ENCODE results near the gene ZNF20. TPM values are rescaled to one million over a fixed set of nuclear protein-coding genes. Genes with fewer than 3 reads are reported as not detected.

ZNF20 gene
- total and polyA plus RNA-seq, 2 donors (not counting 1 experiment from before 2014, with no cell fraction given), result 1.6 to 10.6 TPM

GRCh38 chr19:12155324-12155860, 15.2 kb upstream of the ZNF20 start:
- CTCF ChIA-PET, result interaction anchor here (1.6 kb wide), 1 partner anchor 191 kb away, joined by 5 read pairs; the partner anchor contains the start of gene ZNF763
- peaks cover 7 to 11% of the 10 kb centered on the region in 2 donors for H3K4me1 ChIP-seq (ENCODE audit: control insufficient read depth in 2 of 2, insufficient read depth in 2 of 2, low read length in 2 of 2)
- no peaks in the 10 kb centered on the region for H3K27me3 ChIP-seq (replicated peaks in 1 of 4; ENCODE audit: control extremely low read depth in 1 of 4, control insufficient read depth in 3 of 4, insufficient read depth in 4 of 4, low read length in 3 of 4)
- no peak for ATAC-seq (ENCODE audit: low read depth)
- no peaks in the 10 kb centered on the region for H4K20me1 ChIP-seq (ENCODE audit: control insufficient read depth, insufficient read depth, low read length, poor library complexity, severe bottlenecking)
- H3K36me3 ChIP-seq (replicated peaks in 1 of 2; ENCODE audit: control extremely low read depth in 1 of 2, control insufficient read depth in 1 of 2, extremely low read depth in 1 of 2, insufficient read depth in 2 of 2, low read length in 1 of 2), result no peaks in the 10 kb centered on the region
- Mint-ChIP-seq H3K27ac (peak overlapping the region; percentile 26), H3K4me3 (peak overlapping the region; percentile 95), H3K4me1 (peaks cover 13% of the 10 kb centered on the region), H3K9me3 (ENCODE audit: insufficient read depth) (no peaks in the 10 kb centered on the region), H3K27me3 (no peaks in the 10 kb centered on the region)
- peaks cover 0 to 4% (median 0%) of the 10 kb centered on the region in 3 donors for H3K9me3 ChIP-seq (ENCODE audit: control extremely low read depth in 1 of 3, control insufficient read depth in 2 of 3, insufficient read depth in 1 of 3, low read length in 2 of 3)
- peaks cover 24% of the 10 kb centered on the region for H3K79me2 ChIP-seq (ENCODE audit: control insufficient read depth, insufficient read depth, low read length)
- 26% methylated on average over 7 of the region's 11 CpGs for WGBS (ENCODE audit: insufficient coverage)
- POLR2A ChIA-PET, result interaction anchor here (0.6 kb wide), 1 partner anchor 177 kb away, joined by 5 read pairs; no protein-coding TSS in a partner anchor
- peak overlapping the region; percentile 94 for H3K4me2 ChIP-seq (replicated peaks; ENCODE audit: low read depth, low read length, poor library complexity, severe bottlenecking)
- intact Hi-C loops (cut with micrococcal nuclease), result no loop called here
- peak overlapping the region; percentile 86 for H3K9ac ChIP-seq (ENCODE audit: low read length)
- H3K27ac ChIP-seq (ENCODE audit: low read length in 2 of 2), result peak overlapping the region in 1 of 2 donors; percentile 72
- peak overlapping the region; percentile 95 for H2AFZ ChIP-seq (ENCODE audit: insufficient read depth, low read depth, low read length, poor library complexity, severe bottlenecking)
- H3K4me3 ChIP-seq (ENCODE audit: control extremely low read depth in 1 of 5, extremely low read depth in 1 of 5, insufficient read depth in 1 of 5, low read depth in 2 of 5, low read length in 4 of 5), result peak overlapping the region; percentile 30 to 95 (median 83)
- no peak for DNase-seq
- no peak for TF ChIP-seq EZH2 (IDR thresholded peaks at IDR 0.05; ENCODE audit: borderline replicate concordance, insufficient read depth, low read depth, low read length, poor library complexity, severe bottlenecking)
- no peak for TF ChIP-seq CTCF (IDR thresholded peaks at IDR 0.05)

GRCh38 chr19:12145348-12145747, 5.2 kb upstream of the ZNF20 start:
- Histone ChIP-seq H2AFZ (ENCODE audit: insufficient read depth, low read depth, low read length, poor library complexity, severe bottlenecking) (no peak overlapping the region), H4K20me1 (ENCODE audit: control insufficient read depth, insufficient read depth, low read length, poor library complexity, severe bottlenecking) (no peaks in the 10 kb centered on the region), H3K27ac (ENCODE audit: low read length in 2 of 2) (no peak overlapping the region), H3K27me3 (replicated peaks in 1 of 4; ENCODE audit: control extremely low read depth in 1 of 4, control insufficient read depth in 3 of 4, insufficient read depth in 4 of 4, low read length in 3 of 4) (no peaks in the 10 kb centered on the region), H3K36me3 (replicated peaks in 1 of 2; ENCODE audit: control extremely low read depth in 1 of 2, control insufficient read depth in 1 of 2, extremely low read depth in 1 of 2, insufficient read depth in 2 of 2, low read length in 1 of 2) (peaks cover 0 to 17% of the 10 kb centered on the region in 2 experiments), H3K4me1 (ENCODE audit: control insufficient read depth in 2 of 2, insufficient read depth in 2 of 2, low read length in 2 of 2) (peaks cover 9 to 11% of the 10 kb centered on the region in 2 donors), H3K4me2 (replicated peaks; ENCODE audit: low read depth, low read length, poor library complexity, severe bottlenecking) (no peak overlapping the region), H3K79me2 (ENCODE audit: control insufficient read depth, insufficient read depth, low read length) (peaks cover 5% of the 10 kb centered on the region), H3K4me3 (ENCODE audit: control extremely low read depth in 1 of 5, extremely low read depth in 1 of 5, insufficient read depth in 1 of 5, low read depth in 2 of 5, low read length in 4 of 5) (no peak overlapping the region), H3K9me3 (ENCODE audit: control extremely low read depth in 1 of 3, control insufficient read depth in 2 of 3, insufficient read depth in 1 of 3, low read length in 2 of 3) (peaks cover 0 to 7% (median 1%) of the 10 kb centered on the region in 3 donors), H3K9ac (ENCODE audit: low read length) (no peak overlapping the region)
- POLR2A ChIA-PET, result no interaction called here
- H3K4me3 Mint-ChIP-seq, result no peak overlapping the region
- peaks cover 13% of the 10 kb centered on the region for H3K4me1 Mint-ChIP-seq
- 100% methylated on average over 2 of the region's 8 CpGs for WGBS (ENCODE audit: insufficient coverage)
- TF ChIP-seq CTCF (IDR thresholded peaks at IDR 0.05) (no peak), EZH2 (IDR thresholded peaks at IDR 0.05; ENCODE audit: borderline replicate concordance, insufficient read depth, low read depth, low read length, poor library complexity, severe bottlenecking) (no peak)
- H3K9me3 Mint-ChIP-seq (ENCODE audit: insufficient read depth), result peaks cover 5% of the 10 kb centered on the region
- intact Hi-C loops (cut with micrococcal nuclease), result no loop called here
- no peaks in the 10 kb centered on the region for H3K27me3 Mint-ChIP-seq
- no peak overlapping the region for H3K27ac Mint-ChIP-seq
- DNase-seq, result no peak
- CTCF ChIA-PET, result interaction anchor here (0.6 to 2.1 kb wide), 4 partner anchors 11 to 226 kb away, joined by 3 to 13 read pairs (median 6); partner anchors contain the start of genes ZNF625 and ZNF700
- ATAC-seq (ENCODE audit: low read depth), result no peak
